Stimulated activated CD8-positive, alpha-beta memory T cell treated with anti-CD3 and anti-CD28 coated beads, Interleukin-15, amount 100 ng/mL, for 48 hours (primary cell): ENCODE measurements around the gene SLC2A9.
"Not testable (repeated sequence)": the region's sequence is repeated elsewhere in the genome, so short reads cannot be mapped to it uniquely, and the experiment has no call there.

Experiments
- DNase-seq, 2 donors: peaks; one replicate each; pipeline ENCODE4 v3.0.0-alpha.2; 2020; ENCODE audit warnings: low read depth in 2 of 2

Gene SLC2A9

GRCh38 chr4:9927341-9928007 is 93.8 kb downstream of the SLC2A9 start:
- no peak for DNase-seq

DNA sequence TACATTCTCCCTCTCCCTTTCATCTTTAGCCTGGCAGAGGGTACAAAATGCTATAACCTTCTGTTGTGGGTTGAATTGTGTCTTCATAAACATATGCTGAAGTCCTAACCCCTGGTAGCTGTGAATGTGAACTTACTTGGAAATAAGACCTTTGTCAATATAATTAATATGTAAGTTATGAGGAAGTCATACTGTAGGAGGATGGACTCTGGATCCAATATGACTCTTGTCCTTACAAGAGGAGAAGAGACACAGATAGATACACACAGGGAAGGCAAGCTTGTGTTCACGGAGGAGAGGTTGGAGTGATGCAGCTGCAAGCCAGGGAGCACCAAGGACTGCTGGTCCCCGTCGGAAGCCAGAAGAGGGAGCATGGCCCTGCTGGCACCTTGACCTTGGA is 94.7 kb downstream of the SLC2A9 start:
- DNase-seq, result no peak

GRCh38 chr4:9925750-9926439 is 95.4 kb downstream of the SLC2A9 start:
- DNase-seq, result no peak

- DNase-seq, result no peak
Observed at GRCh38 chr4:9924750-9925149, 96.5 kb downstream of the SLC2A9 start.

DNA sequence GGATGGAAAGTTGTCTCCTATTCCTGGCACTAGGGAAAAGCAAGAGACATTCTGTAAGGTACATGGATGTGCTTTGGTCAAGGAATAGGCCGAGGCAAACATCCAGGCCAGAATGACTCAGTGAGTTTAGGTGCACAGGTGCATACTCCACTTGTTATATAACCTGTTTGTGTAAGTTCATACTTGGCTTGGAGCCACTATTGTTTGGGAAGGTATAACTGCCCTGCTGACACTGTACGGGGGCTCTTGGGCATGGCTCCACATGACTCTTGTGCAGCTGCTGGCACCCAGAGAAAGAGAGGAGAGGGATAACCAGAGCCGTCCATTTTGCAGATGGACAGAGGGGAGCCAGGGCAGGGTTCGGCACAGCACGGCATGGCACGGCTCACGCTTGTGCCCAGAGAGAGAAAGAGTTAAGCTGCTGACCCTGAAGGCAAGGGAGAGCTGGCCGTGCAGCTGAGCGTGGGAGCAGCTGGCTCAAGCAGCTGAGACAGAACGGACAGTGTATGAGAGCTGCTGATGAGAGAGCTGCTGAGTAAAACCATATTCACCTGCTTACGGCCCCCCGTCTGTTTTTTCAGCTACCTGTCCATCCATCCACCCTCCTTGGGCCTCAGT is 98.0 kb downstream of the SLC2A9 start:
- DNase-seq, result no peak

- no peak for DNase-seq
Observed at GRCh38 chr4:9921326-9921725, 100.0 kb downstream of the SLC2A9 start.

GRCh38 chr4:9920029-9920428 is 101.3 kb downstream of the SLC2A9 start:
- no peak for DNase-seq

- DNase-seq, result no peak
Observed at GRCh38 chr4:9919047-9919446, 102.2 kb downstream of the SLC2A9 start.

- no peak for DNase-seq
Observed at GRCh38 chr4:9918484-9918883, 102.8 kb downstream of the SLC2A9 start.

- DNase-seq, result no peak
Observed at GRCh38 chr4:9916937-9917336, 104.4 kb downstream of the SLC2A9 start.

DNA sequence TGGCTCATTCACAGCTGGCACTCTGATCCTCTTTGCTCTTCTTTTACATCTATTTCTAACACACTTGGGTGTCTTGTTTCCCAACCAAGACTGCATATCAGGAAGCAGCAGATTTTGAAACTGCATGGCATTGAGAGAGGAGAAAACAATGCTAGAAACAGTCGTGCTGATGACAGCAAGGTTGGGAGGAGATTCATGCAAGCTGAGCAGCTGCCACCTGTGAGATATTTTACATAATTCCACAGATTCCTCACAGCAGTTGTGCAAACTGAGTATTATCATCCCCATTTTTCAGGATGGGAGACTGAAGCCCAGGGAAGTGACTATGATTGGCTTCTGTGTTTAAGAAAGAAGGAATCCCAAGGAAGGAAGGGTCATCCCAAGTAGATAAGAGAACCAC is 105.0 kb downstream of the SLC2A9 start:
- no peak for DNase-seq

DNA sequence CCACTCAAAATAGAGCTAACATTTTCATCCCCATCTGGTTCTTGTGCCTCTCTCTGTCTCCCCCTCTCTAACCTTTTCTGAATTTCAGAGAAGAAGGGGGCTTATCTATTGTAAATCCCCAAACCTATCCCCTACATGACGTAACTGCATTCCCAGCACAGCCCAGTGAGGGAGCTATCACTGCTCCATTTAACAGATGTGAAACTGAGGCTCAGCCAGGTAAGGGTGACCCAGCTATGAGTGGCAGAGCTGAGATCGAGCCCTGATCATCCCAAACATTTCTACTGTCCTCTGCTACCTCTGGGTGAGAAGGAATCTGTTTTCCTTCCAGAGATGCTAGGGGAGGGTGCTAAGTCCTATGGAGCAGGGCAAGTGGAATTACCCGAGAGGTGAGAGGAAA is 107.5 kb downstream of the SLC2A9 start:
- no peak for DNase-seq

DNA sequence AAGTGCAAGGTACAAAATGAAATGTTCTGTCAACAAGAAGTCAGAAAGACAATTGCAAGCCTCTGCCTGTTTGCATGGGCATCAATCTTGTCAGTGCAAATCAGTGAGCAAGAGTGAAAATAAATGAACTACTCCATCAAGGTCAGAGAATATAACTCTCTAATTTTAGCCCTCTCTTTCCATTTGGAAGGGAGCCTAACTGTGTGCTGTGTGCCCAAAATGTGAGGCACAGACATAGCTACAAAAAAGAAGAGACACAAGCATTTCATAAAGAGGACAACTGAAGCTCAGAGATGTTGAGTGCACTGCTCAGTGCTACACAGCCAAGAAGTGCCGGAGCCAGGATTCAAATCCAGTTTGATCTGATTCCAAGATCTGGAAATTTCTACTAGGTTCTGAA is 114.3 kb downstream of the SLC2A9 start:
- no peak for DNase-seq

- DNase-seq, result no peak
Observed at GRCh38 chr4:9904976-9905587, 116.2 kb downstream of the SLC2A9 start.

DNA sequence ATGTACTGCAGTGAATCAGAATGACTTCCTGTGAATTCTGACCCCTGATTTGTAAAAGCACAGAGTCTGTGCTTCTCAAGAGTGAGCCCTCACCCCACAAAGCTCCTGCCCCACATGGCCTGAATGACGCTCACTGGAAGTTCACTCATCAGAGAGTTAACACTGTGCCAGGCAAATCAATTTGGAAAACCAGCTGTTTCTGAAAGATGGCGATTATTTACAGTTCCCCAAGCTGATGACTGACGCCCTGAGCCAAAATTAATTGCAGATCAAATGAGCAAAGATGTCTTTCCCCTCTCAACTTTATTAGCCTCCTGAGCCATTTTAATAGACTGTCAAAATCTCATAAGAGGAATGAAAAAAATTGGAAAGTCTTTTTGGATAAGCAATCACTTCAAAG is 118.0 kb downstream of the SLC2A9 start:
- DNase-seq, result no peak

DNA sequence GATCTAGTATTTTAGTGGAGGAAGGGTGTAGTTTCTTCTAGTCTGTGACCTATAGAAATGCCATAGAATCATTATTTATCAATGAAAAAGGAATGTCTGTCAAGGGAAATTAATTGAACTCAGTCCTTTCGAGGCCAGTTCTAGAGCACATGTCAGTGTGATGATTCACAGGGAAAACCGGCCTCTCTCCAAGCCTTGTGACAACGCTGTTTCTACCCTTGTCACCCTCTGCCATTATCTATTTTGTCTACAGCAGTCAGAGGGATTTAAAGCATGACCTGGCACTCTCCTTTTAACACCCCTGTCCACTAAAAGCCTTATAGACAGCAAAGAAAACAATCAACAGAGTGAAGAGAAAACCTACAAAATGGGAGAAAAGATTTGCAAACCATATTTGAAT is 120.0 kb downstream of the SLC2A9 start:
- DNase-seq, result no peak

DNA sequence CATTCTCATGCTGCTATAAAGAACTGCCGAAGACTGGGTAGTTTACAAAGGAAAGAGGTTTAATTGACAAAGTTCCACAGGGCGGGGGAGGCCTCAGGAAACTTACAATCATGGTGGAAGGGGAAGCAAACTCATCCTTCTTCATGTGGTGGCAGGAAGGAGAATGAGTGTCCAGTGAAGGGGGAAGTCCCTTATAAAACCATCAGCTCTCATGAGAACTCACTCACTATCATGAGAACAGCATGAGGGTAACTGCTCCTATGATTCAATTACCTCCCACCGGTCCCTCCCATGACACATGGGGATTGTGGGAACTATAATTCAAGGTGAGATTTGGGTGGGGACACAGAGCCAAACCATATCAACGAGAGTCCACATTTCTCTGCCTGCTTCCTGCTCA is 120.7 kb downstream of the SLC2A9 start:
- not testable (repeated sequence) for DNase-seq

DNA sequence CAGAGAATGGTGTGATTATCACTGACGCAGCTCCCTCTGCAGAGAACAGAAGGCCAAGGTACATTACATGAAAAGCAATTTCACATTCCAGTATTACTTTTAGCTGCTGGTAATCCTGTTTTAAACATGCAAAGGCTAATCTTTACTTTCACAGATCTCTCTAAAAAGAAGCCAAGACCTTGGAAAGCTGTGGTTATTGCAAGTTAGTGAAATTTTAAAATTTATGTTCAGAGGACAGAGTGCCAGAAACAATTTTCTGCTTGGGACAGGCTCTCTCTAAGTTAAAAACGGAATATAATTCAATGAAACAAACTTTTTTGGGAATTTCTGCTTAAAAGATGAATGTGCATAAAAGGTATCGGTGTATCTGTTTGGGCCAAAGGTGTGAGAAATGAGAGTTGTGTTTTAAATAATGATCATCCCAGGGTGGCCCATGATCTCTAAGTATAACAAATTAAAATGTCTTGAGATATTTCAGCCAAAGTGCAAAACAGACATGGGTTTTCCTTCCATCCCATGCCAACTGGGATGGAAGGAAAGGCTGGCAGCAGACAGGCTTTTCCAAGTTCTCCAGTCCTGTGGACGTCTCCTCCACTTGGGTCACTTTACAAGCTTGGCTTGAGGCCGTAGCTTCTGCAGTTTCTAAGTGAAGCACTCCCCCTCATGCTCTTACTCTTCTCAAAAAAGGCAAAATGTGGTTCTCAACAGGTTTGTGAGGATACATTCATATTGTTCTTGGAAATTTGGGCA is 121.8 kb downstream of the SLC2A9 start:
- DNase-seq, result no peak

GRCh38 chr4:9898596-9899305 is 122.5 kb downstream of the SLC2A9 start:
- DNase-seq, result no peak

GRCh38 chr4:9895333-9895705 is 126.0 kb downstream of the SLC2A9 start:
- no peak for DNase-seq

DNA sequence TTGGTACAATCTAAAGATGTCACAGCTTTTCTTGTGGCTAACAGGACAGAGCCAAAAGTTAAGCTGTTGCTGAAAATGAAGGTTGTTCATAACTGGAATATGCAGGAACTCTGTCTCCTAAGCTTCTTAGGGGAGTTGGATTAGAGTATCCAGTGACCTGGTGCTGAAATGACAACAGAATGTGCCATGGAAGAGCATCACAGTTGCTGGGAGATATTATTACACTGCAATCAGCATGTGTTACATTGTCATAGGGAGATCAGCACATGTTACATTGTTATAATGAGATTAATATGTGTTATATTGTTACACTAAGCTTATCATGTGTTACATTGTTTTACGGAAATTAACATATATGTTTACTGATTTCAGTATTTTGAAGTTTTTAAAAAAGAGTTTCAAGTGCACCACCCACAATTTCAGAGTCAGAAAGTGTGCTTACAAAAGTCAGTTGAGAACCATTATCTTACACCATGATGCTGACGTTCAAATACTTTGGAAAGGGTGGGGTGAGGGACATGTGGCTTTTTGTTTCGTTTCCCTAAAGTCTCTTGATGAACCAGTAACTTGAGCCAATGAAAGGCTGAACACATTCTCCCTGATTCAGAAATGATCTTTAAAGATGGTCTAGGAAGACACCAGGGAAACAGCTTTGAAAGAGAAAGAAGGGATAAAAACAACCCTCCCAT is 126.5 kb downstream of the SLC2A9 start:
- no peak for DNase-seq
